ENCODE results near the gene HDAC8. TPM values are rescaled to one million over a fixed set of nuclear protein-coding genes. Genes with fewer than 3 reads are reported as not detected.
"Not testable (repeated sequence)": the region's sequence is repeated elsewhere in the genome, so short reads cannot be mapped to it uniquely, and the experiment has no call there.

Gene HDAC8
- polyA plus RNA-seq, 1 donor from 2014 or later, result 54.0 TPM

DNA sequence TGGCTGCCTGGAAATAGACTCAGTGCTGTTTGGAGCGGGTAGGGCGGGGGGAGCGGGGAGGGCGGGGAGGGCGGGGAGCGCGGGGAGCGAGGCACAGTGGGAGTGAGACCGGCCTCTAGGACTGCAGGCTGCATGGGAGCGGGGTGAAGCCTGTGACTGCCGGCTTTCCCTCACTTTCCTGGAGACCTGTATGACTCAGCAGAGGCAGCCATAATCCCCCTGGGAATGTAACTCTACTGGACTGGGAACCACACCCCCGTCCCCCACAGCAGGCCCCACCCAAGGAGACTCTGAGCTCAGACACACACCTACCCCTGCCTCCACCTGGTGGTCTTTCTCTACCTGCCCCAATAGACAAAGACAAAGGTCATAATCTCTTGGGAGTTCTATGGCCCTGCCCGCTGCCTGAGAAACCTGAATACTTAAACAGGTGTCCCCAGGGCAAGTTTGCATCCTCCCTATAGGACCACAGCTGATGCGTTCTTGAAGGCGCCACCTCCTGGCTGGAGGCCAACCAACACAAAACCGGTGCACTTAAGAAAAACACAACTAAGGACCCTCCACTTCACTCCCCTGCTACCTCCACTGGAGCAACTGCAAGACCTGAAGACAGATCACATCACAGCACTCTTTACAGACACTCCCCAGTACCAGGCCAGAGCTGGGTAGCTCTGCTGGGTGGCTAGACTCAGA, 18.0 kb downstream of the HDAC8 start:
- Histone ChIP-seq H3K27me3 (ENCODE audit: insufficient read depth, low read depth, low read length) (no peaks in the 10 kb centered on the region), H4K20me1 (ENCODE audit: insufficient read depth) (no peaks in the 10 kb centered on the region), H2AFZ (ENCODE audit: low read depth, low read length) (no peak overlapping the region), H3K36me3 (ENCODE audit: insufficient read depth, low read length) (no peaks in the 10 kb centered on the region), H3K4me2 (ENCODE audit: low read length) (no peak overlapping the region), H3K9me2 (ENCODE audit: insufficient read depth, low read length) (no peaks in the 10 kb centered on the region), H3K9me3 (ENCODE audit: low read length) (no peaks in the 10 kb centered on the region), H3K79me2 (replicated peaks; ENCODE audit: insufficient read depth, low read length) (no peaks in the 10 kb centered on the region), H3K9ac (ENCODE audit: low read length) (no peak overlapping the region), H3F3A (ENCODE audit: insufficient read depth, low read length, poor library complexity, severe bottlenecking) (no peaks in the 10 kb centered on the region), H3K27ac (ENCODE audit: low read length) (no peak overlapping the region), H3K4me3 (ENCODE audit: low read length) (no peak overlapping the region)
- TF ChIP-seq EZH2 (IDR thresholded peaks at IDR 0.05; ENCODE audit: borderline replicate concordance, insufficient read depth, low read length, poor library complexity, severe bottlenecking), result no peak
- TF ChIP-seq, protein P1, sequence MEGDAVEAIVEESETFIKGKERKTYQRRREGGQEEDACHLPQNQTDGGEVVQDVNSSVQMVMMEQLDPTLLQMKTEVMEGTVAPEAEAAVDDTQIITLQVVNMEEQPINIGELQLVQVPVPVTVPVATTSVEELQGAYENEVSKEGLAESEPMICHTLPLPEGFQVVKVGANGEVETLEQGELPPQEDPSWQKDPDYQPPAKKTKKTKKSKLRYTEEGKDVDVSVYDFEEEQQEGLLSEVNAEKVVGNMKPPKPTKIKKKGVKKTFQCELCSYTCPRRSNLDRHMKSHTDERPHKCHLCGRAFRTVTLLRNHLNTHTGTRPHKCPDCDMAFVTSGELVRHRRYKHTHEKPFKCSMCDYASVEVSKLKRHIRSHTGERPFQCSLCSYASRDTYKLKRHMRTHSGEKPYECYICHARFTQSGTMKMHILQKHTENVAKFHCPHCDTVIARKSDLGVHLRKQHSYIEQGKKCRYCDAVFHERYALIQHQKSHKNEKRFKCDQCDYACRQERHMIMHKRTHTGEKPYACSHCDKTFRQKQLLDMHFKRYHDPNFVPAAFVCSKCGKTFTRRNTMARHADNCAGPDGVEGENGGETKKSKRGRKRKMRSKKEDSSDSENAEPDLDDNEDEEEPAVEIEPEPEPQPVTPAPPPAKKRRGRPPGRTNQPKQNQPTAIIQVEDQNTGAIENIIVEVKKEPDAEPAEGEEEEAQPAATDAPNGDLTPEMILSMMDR (IDR thresholded peaks at IDR 0.05; ENCODE audit: poor library complexity, severe bottlenecking), result no peak
- TF ChIP-seq RAD21 (conservative IDR thresholded peaks at IDR 0.05), result no peak
- TF ChIP-seq, protein P2, sequence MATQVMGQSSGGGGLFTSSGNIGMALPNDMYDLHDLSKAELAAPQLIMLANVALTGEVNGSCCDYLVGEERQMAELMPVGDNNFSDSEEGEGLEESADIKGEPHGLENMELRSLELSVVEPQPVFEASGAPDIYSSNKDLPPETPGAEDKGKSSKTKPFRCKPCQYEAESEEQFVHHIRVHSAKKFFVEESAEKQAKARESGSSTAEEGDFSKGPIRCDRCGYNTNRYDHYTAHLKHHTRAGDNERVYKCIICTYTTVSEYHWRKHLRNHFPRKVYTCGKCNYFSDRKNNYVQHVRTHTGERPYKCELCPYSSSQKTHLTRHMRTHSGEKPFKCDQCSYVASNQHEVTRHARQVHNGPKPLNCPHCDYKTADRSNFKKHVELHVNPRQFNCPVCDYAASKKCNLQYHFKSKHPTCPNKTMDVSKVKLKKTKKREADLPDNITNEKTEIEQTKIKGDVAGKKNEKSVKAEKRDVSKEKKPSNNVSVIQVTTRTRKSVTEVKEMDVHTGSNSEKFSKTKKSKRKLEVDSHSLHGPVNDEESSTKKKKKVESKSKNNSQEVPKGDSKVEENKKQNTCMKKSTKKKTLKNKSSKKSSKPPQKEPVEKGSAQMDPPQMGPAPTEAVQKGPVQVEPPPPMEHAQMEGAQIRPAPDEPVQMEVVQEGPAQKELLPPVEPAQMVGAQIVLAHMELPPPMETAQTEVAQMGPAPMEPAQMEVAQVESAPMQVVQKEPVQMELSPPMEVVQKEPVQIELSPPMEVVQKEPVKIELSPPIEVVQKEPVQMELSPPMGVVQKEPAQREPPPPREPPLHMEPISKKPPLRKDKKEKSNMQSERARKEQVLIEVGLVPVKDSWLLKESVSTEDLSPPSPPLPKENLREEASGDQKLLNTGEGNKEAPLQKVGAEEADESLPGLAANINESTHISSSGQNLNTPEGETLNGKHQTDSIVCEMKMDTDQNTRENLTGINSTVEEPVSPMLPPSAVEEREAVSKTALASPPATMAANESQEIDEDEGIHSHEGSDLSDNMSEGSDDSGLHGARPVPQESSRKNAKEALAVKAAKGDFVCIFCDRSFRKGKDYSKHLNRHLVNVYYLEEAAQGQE (IDR thresholded peaks at IDR 0.05; ENCODE audit: borderline replicate concordance), result no peak
- TF ChIP-seq EP300 (conservative IDR thresholded peaks at IDR 0.05; ENCODE audit: poor library complexity, severe bottlenecking), result no peak
- TF ChIP-seq POLR2AphosphoS5 (IDR thresholded peaks at IDR 0.05), result no peak
- TF ChIP-seq MXI1 (conservative IDR thresholded peaks at IDR 0.05; ENCODE audit: poor library complexity, severe bottlenecking), result no peak
- no peak for TF ChIP-seq TAF1 (IDR thresholded peaks at IDR 0.05; ENCODE audit: low read depth)
- no peak for TF ChIP-seq SMC3 (conservative IDR thresholded peaks at IDR 0.05; ENCODE audit: poor library complexity)

DNA sequence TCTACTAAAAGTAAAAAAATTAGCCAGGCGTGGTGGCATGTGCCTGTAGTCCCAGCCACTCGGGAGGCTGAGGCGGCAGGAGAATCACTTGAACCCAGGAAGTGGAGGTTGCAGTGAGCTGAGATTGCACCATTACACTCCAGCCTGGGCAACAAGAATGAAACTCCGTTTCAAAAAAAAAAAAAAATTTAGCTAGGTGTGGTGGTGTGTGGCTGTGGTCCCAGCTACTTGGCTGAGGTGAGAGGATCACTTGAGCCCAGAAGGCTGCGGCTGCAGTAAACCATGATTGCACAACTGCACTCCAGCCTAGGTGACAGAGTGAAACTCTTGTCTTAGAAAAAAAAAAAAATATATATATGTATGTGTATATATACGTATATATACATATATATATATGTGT, 20.2 kb downstream of the HDAC8 start:
- H3K27me3 ChIP-seq (ENCODE audit: insufficient read depth, low read depth, low read length); H4K20me1 ChIP-seq (ENCODE audit: insufficient read depth); H3K27ac ChIP-seq (ENCODE audit: low read length); H3K9me3 ChIP-seq (ENCODE audit: low read length); H3F3A ChIP-seq (ENCODE audit: insufficient read depth, low read length, poor library complexity, severe bottlenecking); H3K9me2 ChIP-seq (ENCODE audit: insufficient read depth, low read length); H3K4me2 ChIP-seq (ENCODE audit: low read length); H3K4me3 ChIP-seq (ENCODE audit: low read length); H3K36me3 ChIP-seq (ENCODE audit: insufficient read depth, low read length); H3K9ac ChIP-seq (ENCODE audit: low read length); H2AFZ ChIP-seq (ENCODE audit: low read depth, low read length); H3K79me2 ChIP-seq (replicated peaks; ENCODE audit: insufficient read depth, low read length): not testable (repeated sequence)

Measured in neural cell (in vitro differentiated cells).